Measurements from ENCODE around the gene TAF8.

The TAF8 gene

GRCh38 chr6:42053601-42054000 lies 3.3 kb downstream of the TAF8 start:
- no peak overlapping the region for H2AFZ ChIP-seq (ENCODE audit: low read length)
- H3K36me3 ChIP-seq (ENCODE audit: insufficient read depth, low read length) = peaks cover 35% of the 10 kb centered on the region; the same call in 1 of the 2 replicates

DNA sequence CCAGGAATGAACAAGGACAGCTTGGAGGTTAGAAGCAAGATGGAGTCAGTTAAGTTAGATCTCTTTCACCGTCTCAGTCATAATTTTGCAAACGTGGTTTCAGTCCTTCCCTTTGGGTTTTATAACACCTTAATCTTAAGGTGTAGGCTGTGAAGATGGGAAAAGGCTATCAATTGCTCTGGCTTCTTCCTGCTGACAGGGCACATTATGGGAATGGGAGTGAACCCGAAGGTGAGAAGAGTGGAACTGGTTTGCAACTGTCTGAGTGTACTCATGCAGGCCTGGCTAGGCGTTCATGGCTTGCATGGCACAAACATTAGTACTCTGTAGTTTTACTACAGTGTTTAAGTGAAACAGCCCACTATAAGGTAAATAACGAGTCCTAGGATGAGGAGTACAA lies 9.4 kb downstream of the TAF8 start:
- H3K4me2 ChIP-seq (ENCODE audit: low read depth, low read length, poor library complexity, severe bottlenecking) = no peak overlapping the region
- H2AFZ ChIP-seq (ENCODE audit: low read length) = no peak overlapping the region
- H3K4me1 ChIP-seq (ENCODE audit: insufficient read depth, low read length, poor library complexity, severe bottlenecking) = no peaks in the 10 kb centered on the region
- no peaks in the 10 kb centered on the region for H3K9me2 ChIP-seq (replicated peaks; ENCODE audit: low read depth, low read length)
- no peak for TF ChIP-seq CTCF (conservative IDR thresholded peaks at IDR 0.05; ENCODE audit: low read length)
- no peak for TF ChIP-seq EZH2phosphoT487 (IDR thresholded peaks at IDR 0.05; ENCODE audit: borderline replicate concordance)
- no peaks in the 10 kb centered on the region for H3K9me3 ChIP-seq (ENCODE audit: insufficient read depth, low read depth, low read length)
- no peaks in the 10 kb centered on the region for H4K20me1 ChIP-seq (ENCODE audit: insufficient read depth, low read length, poor library complexity, severe bottlenecking)
- H3K36me3 ChIP-seq (ENCODE audit: insufficient read depth, low read length) = peaks cover 77% of the 10 kb centered on the region; the same call in 1 of the 2 replicates
- no peaks in the 10 kb centered on the region for H3F3A ChIP-seq (ENCODE audit: low read depth)
- H3K9ac ChIP-seq (ENCODE audit: low read depth, low read length, poor library complexity, severe bottlenecking) = no peak overlapping the region
- H3K27me3 ChIP-seq (ENCODE audit: insufficient read depth, low read length, poor library complexity, severe bottlenecking) = no peaks in the 10 kb centered on the region
- H3K79me2 ChIP-seq (ENCODE audit: insufficient read depth, low read length) = peaks cover 6% of the 10 kb centered on the region; the same call in 1 of the 2 replicates
- H3K4me3 ChIP-seq (ENCODE audit: low read length, poor library complexity, severe bottlenecking) = no peak overlapping the region

More at GRCh38 chr6:42053601-42054000, 3.3 kb downstream of the TAF8 start:
- H3K9me2 ChIP-seq (replicated peaks; ENCODE audit: low read depth, low read length) = no peaks in the 10 kb centered on the region
- peaks cover 14% of the 10 kb centered on the region for H4K20me1 ChIP-seq (ENCODE audit: insufficient read depth, low read length, poor library complexity, severe bottlenecking)
- peak overlapping the region; percentile 35 for H3K4me3 ChIP-seq (ENCODE audit: low read length, poor library complexity, severe bottlenecking)
- H3F3A ChIP-seq (ENCODE audit: low read depth) = peaks cover 6% of the 10 kb centered on the region; the same call in 1 of the 2 replicates
- H3K4me1 ChIP-seq (ENCODE audit: insufficient read depth, low read length, poor library complexity, severe bottlenecking) = peaks cover 31% of the 10 kb centered on the region
- TF ChIP-seq EZH2phosphoT487 (IDR thresholded peaks at IDR 0.05; ENCODE audit: borderline replicate concordance) (no peak), CTCF (conservative IDR thresholded peaks at IDR 0.05; ENCODE audit: low read length) (no peak)
- peak overlapping the region; percentile 60 for H3K4me2 ChIP-seq (ENCODE audit: low read depth, low read length, poor library complexity, severe bottlenecking)
- H3K9me3 ChIP-seq (ENCODE audit: insufficient read depth, low read depth, low read length) = no peaks in the 10 kb centered on the region
- H3K79me2 ChIP-seq (ENCODE audit: insufficient read depth, low read length) = peaks cover 46% of the 10 kb centered on the region
- peak overlapping the region; percentile 35 for H3K9ac ChIP-seq (ENCODE audit: low read depth, low read length, poor library complexity, severe bottlenecking)
- no peaks in the 10 kb centered on the region for H3K27me3 ChIP-seq (ENCODE audit: insufficient read depth, low read length, poor library complexity, severe bottlenecking)

DNA sequence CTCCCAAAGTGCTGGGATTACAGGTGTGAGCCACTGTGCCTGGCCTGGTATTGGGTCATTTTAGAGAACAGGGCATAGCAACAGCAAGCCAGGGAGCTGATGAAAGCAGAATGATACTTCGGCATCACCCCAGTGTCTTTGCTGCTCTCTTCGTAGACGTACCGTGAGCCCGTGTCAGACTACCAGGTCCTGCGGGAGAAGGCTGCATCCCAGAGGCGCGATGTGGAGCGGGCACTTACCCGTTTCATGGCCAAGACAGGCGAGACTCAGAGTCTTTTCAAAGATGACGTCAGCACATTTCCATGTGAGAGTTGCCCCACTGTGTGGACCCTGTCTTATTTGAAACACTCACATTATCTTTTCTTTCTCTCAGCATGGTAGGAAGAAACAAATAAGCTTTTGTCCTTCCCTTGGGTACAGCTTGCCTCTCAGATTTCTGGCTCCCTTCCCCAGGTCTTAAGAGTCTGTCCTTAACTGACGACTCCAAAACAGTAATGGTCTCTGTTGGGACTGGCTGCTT lies 15.9 kb downstream of the TAF8 start:
- Histone ChIP-seq H3K79me2 (ENCODE audit: insufficient read depth, low read length) (no peaks in the 10 kb centered on the region), H3K4me1 (ENCODE audit: insufficient read depth, low read length, poor library complexity, severe bottlenecking) (no peaks in the 10 kb centered on the region), H3F3A (ENCODE audit: low read depth) (no peaks in the 10 kb centered on the region), H3K4me3 (ENCODE audit: low read length, poor library complexity, severe bottlenecking) (no peak overlapping the region), H3K4me2 (ENCODE audit: low read depth, low read length, poor library complexity, severe bottlenecking) (no peak overlapping the region), H4K20me1 (ENCODE audit: insufficient read depth, low read length, poor library complexity, severe bottlenecking) (no peaks in the 10 kb centered on the region), H3K9ac (ENCODE audit: low read depth, low read length, poor library complexity, severe bottlenecking) (no peak overlapping the region), H3K9me3 (ENCODE audit: insufficient read depth, low read depth, low read length) (no peaks in the 10 kb centered on the region), H3K9me2 (replicated peaks; ENCODE audit: low read depth, low read length) (no peaks in the 10 kb centered on the region), H3K36me3 (ENCODE audit: insufficient read depth, low read length) (peaks cover 66% of the 10 kb centered on the region; the same call in 1 of the 2 replicates), H2AFZ (ENCODE audit: low read length) (no peak overlapping the region), H3K27me3 (ENCODE audit: insufficient read depth, low read length, poor library complexity, severe bottlenecking) (no peaks in the 10 kb centered on the region)
- TF ChIP-seq CTCF (conservative IDR thresholded peaks at IDR 0.05; ENCODE audit: low read length) = no peak
- TF ChIP-seq EZH2phosphoT487 (IDR thresholded peaks at IDR 0.05; ENCODE audit: borderline replicate concordance) = no peak
